ENCODE data around the gene TRPV3. TPM values are rescaled to one million over a fixed set of nuclear protein-coding genes. Genes with fewer than 3 reads are reported as not detected.

Gene TRPV3
- total RNA-seq, 1 experiment from 2014 or later, result 3.6 TPM

DNA sequence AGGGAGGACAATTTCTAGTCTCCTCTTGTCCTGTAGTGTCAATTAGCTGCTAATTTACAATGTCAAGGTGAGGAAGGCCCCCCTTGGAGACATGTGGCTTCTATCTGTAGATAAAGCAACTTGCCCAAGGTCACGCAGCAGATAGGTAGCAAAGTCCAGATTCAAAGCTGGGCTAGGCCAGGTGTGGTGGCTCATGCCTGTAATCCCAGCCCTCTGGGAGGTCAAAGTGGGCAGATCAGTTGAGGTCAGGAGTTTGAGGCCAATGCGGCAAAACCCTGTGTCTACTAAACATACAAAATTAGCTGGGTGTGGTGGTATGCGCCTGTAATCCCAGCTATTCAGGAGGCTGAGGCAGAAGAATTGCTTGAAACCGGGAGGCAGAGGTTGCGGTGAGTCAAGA, 11.1 kb downstream of the TRPV3 start:
- ATAC-seq, result no peak
- no peaks in the 10 kb centered on the region for H3K9me2 ChIP-seq (replicated peaks; ENCODE audit: low read length)
- H3K27me3 ChIP-seq (ENCODE audit: low read length), result no peaks in the 10 kb centered on the region
- no peaks in the 10 kb centered on the region for H3F3A ChIP-seq (ENCODE audit: low read length, unreplicated experiment)
- TF ChIP-seq EZH2phosphoT487 (IDR thresholded peaks at IDR 0.05; ENCODE audit: borderline replicate concordance, low read length), result no peak
- TF ChIP-seq EZH2 (IDR thresholded peaks at IDR 0.05; ENCODE audit: low read length, unreplicated experiment), result no peak
- TF ChIP-seq, protein P1, sequence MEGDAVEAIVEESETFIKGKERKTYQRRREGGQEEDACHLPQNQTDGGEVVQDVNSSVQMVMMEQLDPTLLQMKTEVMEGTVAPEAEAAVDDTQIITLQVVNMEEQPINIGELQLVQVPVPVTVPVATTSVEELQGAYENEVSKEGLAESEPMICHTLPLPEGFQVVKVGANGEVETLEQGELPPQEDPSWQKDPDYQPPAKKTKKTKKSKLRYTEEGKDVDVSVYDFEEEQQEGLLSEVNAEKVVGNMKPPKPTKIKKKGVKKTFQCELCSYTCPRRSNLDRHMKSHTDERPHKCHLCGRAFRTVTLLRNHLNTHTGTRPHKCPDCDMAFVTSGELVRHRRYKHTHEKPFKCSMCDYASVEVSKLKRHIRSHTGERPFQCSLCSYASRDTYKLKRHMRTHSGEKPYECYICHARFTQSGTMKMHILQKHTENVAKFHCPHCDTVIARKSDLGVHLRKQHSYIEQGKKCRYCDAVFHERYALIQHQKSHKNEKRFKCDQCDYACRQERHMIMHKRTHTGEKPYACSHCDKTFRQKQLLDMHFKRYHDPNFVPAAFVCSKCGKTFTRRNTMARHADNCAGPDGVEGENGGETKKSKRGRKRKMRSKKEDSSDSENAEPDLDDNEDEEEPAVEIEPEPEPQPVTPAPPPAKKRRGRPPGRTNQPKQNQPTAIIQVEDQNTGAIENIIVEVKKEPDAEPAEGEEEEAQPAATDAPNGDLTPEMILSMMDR (conservative IDR thresholded peaks at IDR 0.05; ENCODE audit: low read depth, low read length), result no peak
- no peak overlapping the region for H3K4me3 ChIP-seq (ENCODE audit: low read length)
- H3K79me2 ChIP-seq (ENCODE audit: low read length), result no peaks in the 10 kb centered on the region
- H3K27ac ChIP-seq (ENCODE audit: low read length), result no peak overlapping the region
- no peaks in the 10 kb centered on the region for H3K36me3 ChIP-seq (ENCODE audit: low read depth, low read length)
- no peak overlapping the region for H3K4me2 ChIP-seq (ENCODE audit: low read length)
- no peak overlapping the region for H2AFZ ChIP-seq (ENCODE audit: low read length)
- intact Hi-C loops (cut with micrococcal nuclease), result no loop called here
- H4K20me1 ChIP-seq (ENCODE audit: low read length), result no peaks in the 10 kb centered on the region
- no peak overlapping the region for H3K9ac ChIP-seq (ENCODE audit: low read length)
- BruUV-seq (replicated peaks), result no TSS peak
- ChIA-PET POLR2A (ENCODE audit: unreplicated experiment) (no interaction called here), CTCF (no interaction called here)
- DNase-seq, result no peak
- H3K9me3 ChIP-seq (ENCODE audit: low read length), result no peaks in the 10 kb centered on the region
- peaks cover 8% of the 10 kb centered on the region; the same call in 1 of the 2 replicates for H3K4me1 ChIP-seq (ENCODE audit: insufficient read depth, low read length)

DNA sequence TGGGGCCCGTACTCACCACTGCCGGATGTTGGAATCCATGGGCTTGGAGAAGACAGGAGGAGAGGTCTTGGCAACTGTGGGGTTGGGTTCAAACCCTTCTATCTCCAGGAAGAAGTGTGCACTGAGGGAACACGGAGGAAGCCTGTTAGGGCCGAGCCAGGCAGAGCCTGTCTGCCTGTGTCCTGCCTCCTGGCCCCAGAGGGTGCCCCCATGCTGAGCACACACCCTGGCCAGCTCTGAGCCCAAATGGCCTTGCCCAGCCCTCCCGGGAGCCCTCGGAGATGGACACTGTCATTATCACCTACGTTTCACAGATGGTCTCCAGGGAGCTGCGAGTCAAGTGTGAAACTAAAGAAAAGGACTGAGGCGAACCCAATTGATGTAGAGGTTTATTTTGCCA, 12.5 kb downstream of the TRPV3 start:
- CTCF ChIA-PET, result no interaction called here

DNA sequence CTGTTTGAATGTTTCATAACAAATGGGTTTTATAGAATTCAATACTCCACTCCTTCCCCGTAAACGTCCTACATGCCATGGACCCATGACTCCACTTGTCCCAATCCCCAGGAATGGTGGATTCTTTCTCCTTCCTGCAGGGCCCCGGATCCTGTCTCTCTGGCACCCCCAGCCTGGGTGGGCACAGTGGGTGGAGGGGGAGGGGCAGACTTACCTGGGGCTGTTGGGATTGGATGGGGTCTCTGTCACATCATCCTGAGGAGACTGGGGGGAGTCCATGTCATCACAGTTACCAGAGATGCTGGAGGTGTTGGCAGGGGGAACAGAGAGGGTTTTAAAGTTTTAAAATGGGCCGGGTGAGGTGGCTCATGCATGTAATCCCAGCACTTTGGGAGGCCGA, 13.2 kb downstream of the TRPV3 start:
- H4K20me1 ChIP-seq (ENCODE audit: low read length), result no peaks in the 10 kb centered on the region
- ChIA-PET CTCF (no interaction called here), POLR2A (ENCODE audit: unreplicated experiment) (no interaction called here)
- intact Hi-C loops (cut with micrococcal nuclease), result no loop called here
- H3K27ac ChIP-seq (ENCODE audit: low read length), result no peak overlapping the region
- DNase-seq (no peak), ATAC-seq (no peak)
- no peaks in the 10 kb centered on the region for H3K9me3 ChIP-seq (ENCODE audit: low read length)
- no TSS peak for BruUV-seq (replicated peaks)
- H3K9ac ChIP-seq (ENCODE audit: low read length), result no peak overlapping the region
- H3K4me3 ChIP-seq (ENCODE audit: low read length), result no peak overlapping the region
- no peak overlapping the region for H3K4me2 ChIP-seq (ENCODE audit: low read length)
- H3F3A ChIP-seq (ENCODE audit: low read length, unreplicated experiment), result no peaks in the 10 kb centered on the region
- TF ChIP-seq, protein P1 (conservative IDR thresholded peaks at IDR 0.05; ENCODE audit: low read depth, low read length), result no peak
- no peak for TF ChIP-seq EZH2 (IDR thresholded peaks at IDR 0.05; ENCODE audit: low read length, unreplicated experiment)
- no peak for TF ChIP-seq EZH2phosphoT487 (IDR thresholded peaks at IDR 0.05; ENCODE audit: borderline replicate concordance, low read length)
- H3K79me2 ChIP-seq (ENCODE audit: low read length), result no peaks in the 10 kb centered on the region
- no peaks in the 10 kb centered on the region for H3K4me1 ChIP-seq (ENCODE audit: insufficient read depth, low read length)
- no peak overlapping the region for H2AFZ ChIP-seq (ENCODE audit: low read length)
- H3K9me2 ChIP-seq (replicated peaks; ENCODE audit: low read length), result no peaks in the 10 kb centered on the region
- H3K36me3 ChIP-seq (ENCODE audit: low read depth, low read length), result no peaks in the 10 kb centered on the region
- no peaks in the 10 kb centered on the region for H3K27me3 ChIP-seq (ENCODE audit: low read length)

More for the DNA sequence above, 12.5 kb downstream of the TRPV3 start:
- Histone ChIP-seq H3K79me2 (ENCODE audit: low read length) (no peaks in the 10 kb centered on the region), H3K27me3 (ENCODE audit: low read length) (no peaks in the 10 kb centered on the region), H3K4me1 (ENCODE audit: insufficient read depth, low read length) (no peaks in the 10 kb centered on the region), H3K9ac (ENCODE audit: low read length) (no peak overlapping the region), H3K9me3 (ENCODE audit: low read length) (no peaks in the 10 kb centered on the region), H3K36me3 (ENCODE audit: low read depth, low read length) (no peaks in the 10 kb centered on the region), H2AFZ (ENCODE audit: low read length) (no peak overlapping the region), H3K9me2 (replicated peaks; ENCODE audit: low read length) (no peaks in the 10 kb centered on the region), H4K20me1 (ENCODE audit: low read length) (no peaks in the 10 kb centered on the region), H3F3A (ENCODE audit: low read length, unreplicated experiment) (no peaks in the 10 kb centered on the region), H3K4me2 (ENCODE audit: low read length) (no peak overlapping the region), H3K27ac (ENCODE audit: low read length) (no peak overlapping the region), H3K4me3 (ENCODE audit: low read length) (no peak overlapping the region)
- ATAC-seq, result no peak
- no TSS peak for BruUV-seq (replicated peaks)
- POLR2A ChIA-PET (ENCODE audit: unreplicated experiment), result no interaction called here
- TF ChIP-seq, protein P1 (conservative IDR thresholded peaks at IDR 0.05; ENCODE audit: low read depth, low read length), result no peak
- TF ChIP-seq EZH2phosphoT487 (IDR thresholded peaks at IDR 0.05; ENCODE audit: borderline replicate concordance, low read length), result no peak
- DNase-seq, result no peak
- intact Hi-C loops (cut with micrococcal nuclease), result no loop called here
